ENCODE data around the gene MYMK. TPM values are rescaled to one million over a fixed set of nuclear protein-coding genes. Genes with fewer than 3 reads are reported as not detected.

The MYMK gene
- total and polyA plus RNA-seq, 2 of the 8 experiments (the other 6 are each of a cell fraction or from before 2014, with no cell fraction given) = not detected

DNA sequence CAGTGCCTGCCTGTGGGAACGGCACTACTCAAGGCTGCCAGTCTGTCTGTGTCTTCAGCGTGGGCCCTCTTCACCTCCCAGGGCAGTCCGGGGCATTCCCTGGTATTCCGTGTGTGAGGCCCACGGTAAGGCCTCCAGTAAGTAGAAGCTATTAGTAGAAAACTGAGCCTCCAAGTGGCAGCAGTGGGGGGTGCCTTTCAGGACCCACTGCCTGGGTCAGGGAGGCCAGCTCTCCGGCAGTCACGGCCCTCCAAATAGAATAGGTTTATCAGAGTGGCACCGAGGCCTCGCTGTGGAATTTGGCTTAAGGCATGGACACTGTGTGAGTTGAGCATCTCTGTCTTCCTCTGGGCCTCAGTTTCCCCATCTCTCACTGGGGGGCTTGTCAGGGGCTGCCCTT, 32.8 kb upstream of the MYMK start (continued):
- no peak for TF ChIP-seq RXRA (IDR thresholded peaks at IDR 0.05; ENCODE audit: insufficient read depth, low read depth, low read length)
- TF ChIP-seq JUN (IDR thresholded peaks at IDR 0.05; ENCODE audit: low read depth, low read length) = no peak
- no peak for TF ChIP-seq TAF1 (IDR thresholded peaks at IDR 0.05; ENCODE audit: low read depth, low read length)
- TF ChIP-seq RAD21 (IDR thresholded peaks at IDR 0.05 in 1 of 2, conservative IDR thresholded peaks at IDR 0.05 in 1 of 2; ENCODE audit: low read depth in 2 of 2, low read length in 2 of 2) = no peak
- no peak for TF ChIP-seq RNF2 (IDR thresholded peaks at IDR 0.05; ENCODE audit: borderline replicate concordance, low read depth, low read length, missing control alignments, poor library complexity, severe bottlenecking)
- no peak for TF ChIP-seq CREB1 (IDR thresholded peaks at IDR 0.05)
- TF ChIP-seq, protein P1, sequence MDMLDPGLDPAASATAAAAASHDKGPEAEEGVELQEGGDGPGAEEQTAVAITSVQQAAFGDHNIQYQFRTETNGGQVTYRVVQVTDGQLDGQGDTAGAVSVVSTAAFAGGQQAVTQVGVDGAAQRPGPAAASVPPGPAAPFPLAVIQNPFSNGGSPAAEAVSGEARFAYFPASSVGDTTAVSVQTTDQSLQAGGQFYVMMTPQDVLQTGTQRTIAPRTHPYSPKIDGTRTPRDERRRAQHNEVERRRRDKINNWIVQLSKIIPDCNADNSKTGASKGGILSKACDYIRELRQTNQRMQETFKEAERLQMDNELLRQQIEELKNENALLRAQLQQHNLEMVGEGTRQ (IDR thresholded peaks at IDR 0.05; ENCODE audit: low read length) = no peak
- no peak for TF ChIP-seq SUZ12 (IDR thresholded peaks at IDR 0.05; ENCODE audit: low read length)
- no peak for TF ChIP-seq POU5F1 (IDR thresholded peaks at IDR 0.05; ENCODE audit: low read depth, low read length)
